ENCODE results near the gene UBE2V1.
"Not testable (repeated sequence)": the region's sequence is repeated elsewhere in the genome, so short reads cannot be mapped to it uniquely, and the experiment has no call there.

UBE2V1 gene

GRCh38 chr20:50136822-50137599, 24.1 kb upstream of the UBE2V1 start:
- no peak for TF ChIP-seq CTCF (conservative IDR thresholded peaks at IDR 0.05; ENCODE audit: control insufficient read depth, insufficient read depth, low read depth, low read length)
- DNase-seq (ENCODE audit: low read depth), result peak; percentile 87
- no peak overlapping the region for H3K4me3 ChIP-seq (ENCODE audit: control insufficient read depth, low read depth, low read length)

- H3K4me3 ChIP-seq (ENCODE audit: control insufficient read depth, low read depth, low read length); DNase-seq (ENCODE audit: low read depth): not testable (repeated sequence)
These were observed 22.2 kb upstream of the UBE2V1 start for GRCh38 chr20:50135157-50135556.

GRCh38 chr20:50133474-50134217, 20.7 kb upstream of the UBE2V1 start:
- TF ChIP-seq CTCF (conservative IDR thresholded peaks at IDR 0.05; ENCODE audit: control insufficient read depth, insufficient read depth, low read depth, low read length), result peak; percentile 21
- no peak for DNase-seq (ENCODE audit: low read depth)
- no peak overlapping the region for H3K4me3 ChIP-seq (ENCODE audit: control insufficient read depth, low read depth, low read length)

GRCh38 chr20:50133041-50133440, 20.1 kb upstream of the UBE2V1 start:
- no peak for DNase-seq (ENCODE audit: low read depth)
- TF ChIP-seq CTCF (conservative IDR thresholded peaks at IDR 0.05; ENCODE audit: control insufficient read depth, insufficient read depth, low read depth, low read length), result no peak
- H3K4me3 ChIP-seq (ENCODE audit: control insufficient read depth, low read depth, low read length), result no peak overlapping the region

- no peak for DNase-seq (ENCODE audit: low read depth)
- TF ChIP-seq CTCF (conservative IDR thresholded peaks at IDR 0.05; ENCODE audit: control insufficient read depth, insufficient read depth, low read depth, low read length), result no peak
- H3K4me3 ChIP-seq (ENCODE audit: control insufficient read depth, low read depth, low read length), result no peak overlapping the region
These were observed 18.0 kb upstream of the UBE2V1 start for GRCh38 chr20:50130995-50131394.

GRCh38 chr20:50130356-50130723, 17.4 kb upstream of the UBE2V1 start:
- no peak overlapping the region for H3K4me3 ChIP-seq (ENCODE audit: control insufficient read depth, low read depth, low read length)
- TF ChIP-seq CTCF (conservative IDR thresholded peaks at IDR 0.05; ENCODE audit: control insufficient read depth, insufficient read depth, low read depth, low read length), result no peak
- DNase-seq (ENCODE audit: low read depth), result no peak

- H3K4me3 ChIP-seq (ENCODE audit: control insufficient read depth, low read depth, low read length), result no peak overlapping the region
- no peak for DNase-seq (ENCODE audit: low read depth)
- no peak for TF ChIP-seq CTCF (conservative IDR thresholded peaks at IDR 0.05; ENCODE audit: control insufficient read depth, insufficient read depth, low read depth, low read length)
These were observed 16.9 kb upstream of the UBE2V1 start for GRCh38 chr20:50129662-50130355.
